Measurements from ENCODE around the gene PBX4.

The PBX4 gene

GRCh38 chr19:19554074-19555023, 64.1 kb downstream of the PBX4 start:
- no peak for DNase-seq (ENCODE audit: low spot score)

- no peak for DNase-seq (ENCODE audit: low spot score)
Measured at GRCh38 chr19:19553670-19554069, 64.8 kb downstream of the PBX4 start.

GRCh38 chr19:19552798-19553197, 65.7 kb downstream of the PBX4 start:
- DNase-seq (ENCODE audit: low spot score) = peak; percentile 47

- no peak for DNase-seq (ENCODE audit: low spot score)
Measured at GRCh38 chr19:19551853-19552192, 66.7 kb downstream of the PBX4 start.

GRCh38 chr19:19550972-19551852, 67.3 kb downstream of the PBX4 start:
- DNase-seq (ENCODE audit: low spot score) = peak; percentile 47

GRCh38 chr19:19550485-19550929, 68.0 kb downstream of the PBX4 start:
- DNase-seq (ENCODE audit: low spot score) = no peak

GRCh38 chr19:19549804-19550464, 68.6 kb downstream of the PBX4 start:
- DNase-seq (ENCODE audit: low spot score) = no peak

GRCh38 chr19:19548915-19549759, 69.3 kb downstream of the PBX4 start:
- DNase-seq (ENCODE audit: low spot score) = no peak

- DNase-seq (ENCODE audit: low spot score) = no peak
Measured at GRCh38 chr19:19547674-19548336, 70.7 kb downstream of the PBX4 start.

- no peak for DNase-seq (ENCODE audit: low spot score)
Measured at GRCh38 chr19:19546751-19547162, 71.7 kb downstream of the PBX4 start.

- DNase-seq (ENCODE audit: low spot score) = no peak
Measured at GRCh38 chr19:19545707-19546106, 72.8 kb downstream of the PBX4 start.

GRCh38 chr19:19544954-19545591, 73.4 kb downstream of the PBX4 start:
- no peak for DNase-seq (ENCODE audit: low spot score)

- DNase-seq (ENCODE audit: low spot score) = no peak
Measured at GRCh38 chr19:19544257-19544953, 74.1 kb downstream of the PBX4 start.

- no peak for DNase-seq (ENCODE audit: low spot score)
Measured at GRCh38 chr19:19543640-19544039, 74.8 kb downstream of the PBX4 start.

GRCh38 chr19:19543101-19543500, 75.4 kb downstream of the PBX4 start:
- no peak for DNase-seq (ENCODE audit: low spot score)

GRCh38 chr19:19542507-19542906, 76.0 kb downstream of the PBX4 start:
- no peak for DNase-seq (ENCODE audit: low spot score)

- no peak for DNase-seq (ENCODE audit: low spot score)
Measured at GRCh38 chr19:19541616-19542015, 76.9 kb downstream of the PBX4 start.

- DNase-seq (ENCODE audit: low spot score) = peak; percentile 72
Measured at GRCh38 chr19:19540715-19541515, 77.6 kb downstream of the PBX4 start.

Measured in SK-N-DZ (cell line).